GM12891 (cell line): ENCODE measurements around the gene KRTAP13-1.

ENCODE experiments used
- DNase-seq: peaks from one replicate; pipeline ENCODE4 v3.0.0; 2011; ENCODE audit warnings: low spot score; ENCODE audit not compliant: insufficient read length
- FAIRE-seq: peaks from 2 replicates; lab custom pipeline; 2011; peaks lifted over from hg19 to GRCh38; lab: Jason Lieb, UNC
- PAX5 ChIP-seq: IDR thresholded peaks from 2 replicates; pipeline ENCODE4 v1.6.1; 2011; ENCODE audit warnings: low read length, moderate library complexity, mild to moderate bottlenecking; ENCODE audit not compliant: insufficient read depth, severe bottlenecking
- POLR2A ChIP-seq: IDR thresholded peaks from 2 replicates; pipeline ENCODE4 v1.6.1; 2011; ENCODE audit warnings: low read depth, low read length, control low read depth
- POLR2AphosphoS5 ChIP-seq: IDR thresholded peaks from 2 replicates; pipeline ENCODE4 v1.6.1; 2011; ENCODE audit warnings: low read depth, low read length, control low read depth
- POU2F2 ChIP-seq: IDR thresholded peaks from 2 replicates; pipeline ENCODE4 v1.6.1; 2011; ENCODE audit warnings: low read depth, mild to moderate bottlenecking, control low read depth, low read length, moderate library complexity
- SPI1 ChIP-seq: IDR thresholded peaks from 2 replicates; pipeline ENCODE4 v1.6.1; 2011; ENCODE audit warnings: low read depth, low read length, control low read depth
- TAF1 ChIP-seq: IDR thresholded peaks from 2 replicates; pipeline ENCODE4 v1.6.1; 2011; ENCODE audit warnings: low read depth, low read length, control low read depth

Gene KRTAP13-1

DNA sequence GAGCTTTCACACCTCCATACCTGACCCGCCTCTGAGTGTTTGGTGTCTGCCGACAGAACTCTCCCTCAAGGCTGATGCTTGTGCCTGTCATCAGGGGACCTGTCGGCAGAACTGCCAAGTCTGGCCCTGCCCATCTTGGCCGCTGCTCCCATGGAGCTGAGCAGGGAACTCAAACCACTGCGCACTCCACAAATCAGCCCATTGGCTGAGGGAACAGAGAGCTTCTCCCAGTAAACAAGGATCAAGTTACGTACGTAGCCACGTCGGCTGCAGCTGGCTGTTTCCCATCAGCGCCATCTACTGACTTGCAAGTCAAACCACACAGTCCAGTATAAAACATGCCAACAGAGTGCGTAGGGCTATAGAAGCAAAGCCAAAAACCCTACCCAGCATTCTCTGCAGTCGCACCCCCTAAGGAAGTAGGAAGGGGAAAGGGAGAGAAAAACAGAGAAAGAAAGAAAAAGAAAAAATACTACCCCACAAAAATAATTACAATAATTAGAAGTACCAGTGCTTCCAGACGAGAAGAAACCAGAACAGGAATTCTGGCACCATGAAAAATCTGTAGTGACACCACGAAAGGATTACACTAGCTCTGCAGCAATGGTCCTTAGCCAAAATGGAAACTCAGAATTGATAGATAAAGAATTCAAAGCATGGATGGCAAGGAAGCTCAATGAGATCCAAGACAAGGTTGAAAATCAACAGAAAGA, 13.1 kb downstream of the KRTAP13-1 start:
- FAIRE-seq (peak; percentile 13), DNase-seq (no peak)
- TF ChIP-seq POLR2AphosphoS5 (no peak), SPI1 (no peak), PAX5 (no peak), TAF1 (no peak), POU2F2 (no peak), POLR2A (no peak)

GRCh38 chr21:30415993-30416392, 20.2 kb downstream of the KRTAP13-1 start:
- no peak for FAIRE-seq
- TF ChIP-seq SPI1 = no peak
- no peak for DNase-seq

- TF ChIP-seq POU2F2 (no peak), POLR2AphosphoS5 (no peak), SPI1 (no peak), POLR2A (no peak), PAX5 (no peak), TAF1 (no peak)
Measured at GRCh38 chr21:30425826-30426225, 30.0 kb downstream of the KRTAP13-1 start, which contains the start of gene KRTAP13-3. TSS of gene KRTAP13-3 (minus strand) at chr21:30425926. CDS start at chr21:30425912, 14 bp downstream.

DNA sequence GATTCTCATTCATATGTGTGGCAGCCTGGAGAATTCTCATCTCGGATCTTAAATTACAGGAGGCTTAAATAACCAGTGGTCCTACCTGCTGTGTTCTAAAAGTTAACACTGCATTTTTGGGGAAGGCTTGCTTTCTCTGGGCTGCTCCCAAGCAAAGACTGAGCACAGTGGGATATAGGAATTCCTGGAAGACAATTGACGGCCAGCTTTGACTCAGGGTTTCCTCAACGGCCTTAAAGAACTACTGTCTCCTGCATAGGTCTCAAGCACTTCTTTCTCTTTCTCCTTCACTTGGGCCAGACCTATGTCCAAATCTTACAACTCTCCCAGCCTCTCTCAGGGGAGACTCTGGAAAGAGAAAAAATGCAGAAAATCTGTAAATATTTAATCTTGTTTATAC, 30.9 kb downstream of the KRTAP13-1 start:
- TF ChIP-seq TAF1 (no peak), POLR2A (no peak), POU2F2 (no peak), PAX5 (no peak), SPI1 (no peak), POLR2AphosphoS5 (no peak)
- FAIRE-seq (no peak), DNase-seq (no peak)

More at GRCh38 chr21:30425826-30426225, 30.0 kb downstream of the KRTAP13-1 start, which contains the start of gene KRTAP13-3:
- DNase-seq (no peak), FAIRE-seq (no peak)

GRCh38 chr21:30430170-30430655, 34.4 kb downstream of the KRTAP13-1 start, which contains the start of gene KRTAP13-4:
TSS of gene KRTAP13-4 (plus strand) at chr21:30430220. CDS start at chr21:30430276, 56 bp downstream.
- no peak for FAIRE-seq
- no peak for DNase-seq
- TF ChIP-seq POLR2A (no peak), PAX5 (no peak), POU2F2 (no peak), SPI1 (no peak), TAF1 (no peak), POLR2AphosphoS5 (no peak)

- DNase-seq (no peak), FAIRE-seq (peak; percentile 68)
Measured at GRCh38 chr21:30434033-30434631, 38.3 kb downstream of the KRTAP13-1 start.

GRCh38 chr21:30437010-30437565, 41.3 kb downstream of the KRTAP13-1 start:
- no peak for TF ChIP-seq TAF1
- no peak for TF ChIP-seq POU2F2
- TF ChIP-seq PAX5 = no peak
- no peak for TF ChIP-seq POLR2AphosphoS5
- TF ChIP-seq POLR2A = no peak
- TF ChIP-seq SPI1 = no peak
- DNase-seq = no peak
- FAIRE-seq = no peak

More at GRCh38 chr21:30434033-30434631, 38.3 kb downstream of the KRTAP13-1 start:
- TF ChIP-seq PAX5 (no peak), POLR2A (no peak), SPI1 (no peak), TAF1 (no peak), POU2F2 (no peak), POLR2AphosphoS5 (no peak)

- TF ChIP-seq PAX5 (no peak), POU2F2 (no peak), POLR2A (no peak), SPI1 (no peak), TAF1 (no peak), POLR2AphosphoS5 (no peak)
- DNase-seq (no peak), FAIRE-seq (no peak)
Measured at GRCh38 chr21:30439975-30440374, 44.1 kb downstream of the KRTAP13-1 start, which contains the start of gene KRTAP15-1. TSS of gene KRTAP15-1 (plus strand) at chr21:30440275. CDS start at chr21:30440328, 53 bp downstream.

- no peak for DNase-seq
- FAIRE-seq = no peak
- TF ChIP-seq POLR2AphosphoS5 = no peak
- TF ChIP-seq SPI1 = no peak
- TF ChIP-seq POLR2A = no peak
- no peak for TF ChIP-seq TAF1
- TF ChIP-seq PAX5 = no peak
- TF ChIP-seq POU2F2 = no peak
Measured at GRCh38 chr21:30443226-30443625, 47.4 kb downstream of the KRTAP13-1 start.
